A673 (cell line): ENCODE results near the gene TMEM178A.

ENCODE experiments used
- CTCF ChIP-seq: fragments of 300-800, 200-600 bp; sonication (generic); conservative IDR thresholded peaks from 2 replicates; pipeline ENCODE4 v1.5.1; 2017; ENCODE audit warnings: low read depth, mild to moderate bottlenecking, antibody characterized with exemption, low read length, moderate library complexity, mixed read lengths
- EZH2 ChIP-seq: fragments of 200-600 bp; sonication (generic); IDR thresholded peaks from 2 replicates; pipeline ENCODE4 v1.6.1; 2017; ENCODE audit warnings: borderline replicate concordance, low read depth, mild to moderate bottlenecking, mixed read lengths, antibody characterized with exemption, low read length; ENCODE audit not compliant: poor library complexity, severe bottlenecking

GRCh38 chr2:39642051-39642718 lies 23.5 kb upstream of the TMEM178A start:
- TF ChIP-seq CTCF (no peak), EZH2 (no peak)
